A549 (cell line): Measurements from ENCODE around the gene SLC16A12.
A peak's percentile ranks its signal among the peaks of the same experiment; 100 is the strongest.

Experiments
- CHD4 ChIP-seq: fragments of 200-600 bp; sonication (generic); IDR thresholded peaks from 2 replicates; pipeline ENCODE4 v1.6.1; 2016; ENCODE audit warnings: antibody characterized with exemption, mild to moderate bottlenecking, borderline replicate concordance
- CTCF ChIP-seq: fragments of >200 bp; sonication (Bioruptor Twin); formaldehyde crosslinking; IDR thresholded peaks from 3 replicates; pipeline ENCODE4 v1.5.1; 2016
- HDAC2 ChIP-seq: fragments of 200-600 bp; sonication (generic); IDR thresholded peaks from 2 replicates; pipeline ENCODE4 v1.6.1; 2016
- HEYL ChIP-seq: fragments of 250-450 bp; sonication (Bioruptor Pico); IDR thresholded peaks from 2 replicates; pipeline ENCODE4 v1.8.0; 2021; ENCODE audit warnings: mild to moderate bottlenecking, moderate library complexity
- JUN ChIP-seq, 2 experiments: fragments of >200 bp; sonication (Bioruptor Twin); formaldehyde crosslinking; IDR thresholded peaks; 2 replicates in 1 of 2; 3 replicates in 1 of 2; pipeline ENCODE4 v1.6.1; 2016 to 2017
- MAX ChIP-seq: IDR thresholded peaks from 2 replicates; pipeline ENCODE4 v1.6.1; 2012
- POLR2A ChIP-seq: IDR thresholded peaks from 2 replicates; pipeline ENCODE4 v1.6.1; 2012; ENCODE audit warnings: mild to moderate bottlenecking, low read length
- POLR2AphosphoS2 ChIP-seq: conservative IDR thresholded peaks from 2 replicates; pipeline ENCODE4 v1.6.1; 2012; ENCODE audit warnings: low read length, improper control_type of control experiment, inconsistent platforms
- RAD21 ChIP-seq, 2 experiments: fragments of >200 bp in 1 of 2; sonication (Bioruptor Twin) in 1 of 2; formaldehyde crosslinking in 1 of 2; IDR thresholded peaks in 1 of 2; conservative IDR thresholded peaks in 1 of 2; 2 replicates in 1 of 2; 3 replicates in 1 of 2; pipeline ENCODE4 v1.6.1; 2012 to 2018; ENCODE audit warnings: inconsistent platforms in 1 of 2
- ZNF302 ChIP-seq: fragments of 250-450 bp; sonication (Bioruptor Pico); IDR thresholded peaks from 2 replicates; pipeline ENCODE4 v1.9.0; 2021; ENCODE audit warnings: inconsistent platforms, mild to moderate bottlenecking, moderate library complexity
- TF ChIP-seq, protein P1 (sequence below): fragments of 200-600 bp; sonication (generic); IDR thresholded peaks from 2 replicates; pipeline ENCODE4 v1.6.1; 2016; ENCODE audit warnings: antibody characterized with exemption, mild to moderate bottlenecking, moderate library complexity

- TF ChIP-seq CTCF (peak; percentile 33; the same call in 2 of the 3 replicates), CHD4 (no peak), POLR2A (no peak), JUN (IDR thresholded peaks at IDR 0.05) (no peak), ZNF302 (CRISPR knock-in tag) (no peak), POLR2AphosphoS2 (no peak), MAX (0 out of 2 replicates have a peak, but pooled peaks have one; percentile 10), HDAC2 (no peak), RAD21 (conservative IDR thresholded peaks at IDR 0.05 in 1 of 2, IDR thresholded peaks at IDR 0.05 in 1 of 2) (peak; percentile 17 to 22; a peak in 2 of 5 replicates), HEYL (CRISPR knock-in tag) (no peak)
- TF ChIP-seq, protein P1, sequence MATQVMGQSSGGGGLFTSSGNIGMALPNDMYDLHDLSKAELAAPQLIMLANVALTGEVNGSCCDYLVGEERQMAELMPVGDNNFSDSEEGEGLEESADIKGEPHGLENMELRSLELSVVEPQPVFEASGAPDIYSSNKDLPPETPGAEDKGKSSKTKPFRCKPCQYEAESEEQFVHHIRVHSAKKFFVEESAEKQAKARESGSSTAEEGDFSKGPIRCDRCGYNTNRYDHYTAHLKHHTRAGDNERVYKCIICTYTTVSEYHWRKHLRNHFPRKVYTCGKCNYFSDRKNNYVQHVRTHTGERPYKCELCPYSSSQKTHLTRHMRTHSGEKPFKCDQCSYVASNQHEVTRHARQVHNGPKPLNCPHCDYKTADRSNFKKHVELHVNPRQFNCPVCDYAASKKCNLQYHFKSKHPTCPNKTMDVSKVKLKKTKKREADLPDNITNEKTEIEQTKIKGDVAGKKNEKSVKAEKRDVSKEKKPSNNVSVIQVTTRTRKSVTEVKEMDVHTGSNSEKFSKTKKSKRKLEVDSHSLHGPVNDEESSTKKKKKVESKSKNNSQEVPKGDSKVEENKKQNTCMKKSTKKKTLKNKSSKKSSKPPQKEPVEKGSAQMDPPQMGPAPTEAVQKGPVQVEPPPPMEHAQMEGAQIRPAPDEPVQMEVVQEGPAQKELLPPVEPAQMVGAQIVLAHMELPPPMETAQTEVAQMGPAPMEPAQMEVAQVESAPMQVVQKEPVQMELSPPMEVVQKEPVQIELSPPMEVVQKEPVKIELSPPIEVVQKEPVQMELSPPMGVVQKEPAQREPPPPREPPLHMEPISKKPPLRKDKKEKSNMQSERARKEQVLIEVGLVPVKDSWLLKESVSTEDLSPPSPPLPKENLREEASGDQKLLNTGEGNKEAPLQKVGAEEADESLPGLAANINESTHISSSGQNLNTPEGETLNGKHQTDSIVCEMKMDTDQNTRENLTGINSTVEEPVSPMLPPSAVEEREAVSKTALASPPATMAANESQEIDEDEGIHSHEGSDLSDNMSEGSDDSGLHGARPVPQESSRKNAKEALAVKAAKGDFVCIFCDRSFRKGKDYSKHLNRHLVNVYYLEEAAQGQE, result no peak
Measured at GRCh38 chr10:89391907-89392756, 143.3 kb downstream of the SLC16A12 start, which contains the start of gene IFIT1.
